LNCaP clone FGC (cell line): ENCODE data around the gene LAMTOR2.
A peak's percentile ranks its signal among the peaks of the same experiment; 100 is the strongest.

Source experiments
- DNase-seq: peaks from one replicate; pipeline ENCODE4 v3.0.0-alpha.2; 2011; ENCODE audit warnings: low read depth
- H3K4me3 ChIP-seq: 2 replicates; pipeline ENCODE4 v1.5.1; 2011; ENCODE audit warnings: mild to moderate bottlenecking, low read depth, low read length, control low read depth
- TF ChIP-seq, protein P1 (sequence below): IDR thresholded peaks from 2 replicates; pipeline ENCODE4 v1.5.1; 2012; ENCODE audit warnings: mild to moderate bottlenecking; ENCODE audit not compliant: control insufficient read depth, insufficient read depth; ENCODE audit errors: extremely low read depth

LAMTOR2 gene

GRCh38 chr1:156103521-156103947 lies 49.0 kb downstream of the LAMTOR2 start:
- no peak for DNase-seq
- no peak overlapping the region for H3K4me3 ChIP-seq

DNA sequence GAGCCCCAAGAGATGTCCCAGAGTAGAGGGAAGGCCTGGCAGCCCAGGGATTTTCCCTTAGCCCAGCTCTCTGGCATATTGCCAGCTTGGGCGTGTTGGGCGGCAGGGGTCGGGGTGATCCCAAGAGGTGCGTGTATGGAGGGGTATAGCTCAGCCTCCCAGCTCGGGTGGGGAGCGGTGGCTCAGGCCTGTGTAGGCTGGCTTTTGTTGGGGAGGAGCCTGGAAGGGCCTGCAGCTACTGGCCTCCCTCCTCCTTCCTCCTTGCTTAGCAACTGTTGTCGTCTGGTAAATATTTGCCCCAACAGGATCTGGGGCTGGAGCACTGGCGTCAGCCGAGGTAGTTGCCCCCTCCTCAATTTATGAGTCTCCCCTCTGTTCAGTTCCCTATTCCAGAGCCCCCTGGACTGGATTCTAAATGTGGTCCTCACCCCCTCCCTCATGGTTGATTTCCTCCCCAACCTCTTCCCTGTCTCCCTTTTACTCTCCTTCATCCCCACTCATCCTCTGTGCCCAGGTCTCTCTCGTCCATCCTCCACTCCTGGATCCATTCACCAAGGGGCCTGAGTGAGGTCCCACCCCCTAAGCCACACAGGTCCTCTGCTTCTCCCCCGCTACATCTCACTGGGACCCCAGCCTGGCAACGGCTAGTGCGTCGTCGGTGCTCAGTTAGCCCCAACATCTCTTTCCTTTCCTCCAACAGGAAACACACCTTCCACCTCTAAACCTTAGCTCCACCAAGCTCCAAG lies 49.7 kb downstream of the LAMTOR2 start:
- TF ChIP-seq, protein P1, sequence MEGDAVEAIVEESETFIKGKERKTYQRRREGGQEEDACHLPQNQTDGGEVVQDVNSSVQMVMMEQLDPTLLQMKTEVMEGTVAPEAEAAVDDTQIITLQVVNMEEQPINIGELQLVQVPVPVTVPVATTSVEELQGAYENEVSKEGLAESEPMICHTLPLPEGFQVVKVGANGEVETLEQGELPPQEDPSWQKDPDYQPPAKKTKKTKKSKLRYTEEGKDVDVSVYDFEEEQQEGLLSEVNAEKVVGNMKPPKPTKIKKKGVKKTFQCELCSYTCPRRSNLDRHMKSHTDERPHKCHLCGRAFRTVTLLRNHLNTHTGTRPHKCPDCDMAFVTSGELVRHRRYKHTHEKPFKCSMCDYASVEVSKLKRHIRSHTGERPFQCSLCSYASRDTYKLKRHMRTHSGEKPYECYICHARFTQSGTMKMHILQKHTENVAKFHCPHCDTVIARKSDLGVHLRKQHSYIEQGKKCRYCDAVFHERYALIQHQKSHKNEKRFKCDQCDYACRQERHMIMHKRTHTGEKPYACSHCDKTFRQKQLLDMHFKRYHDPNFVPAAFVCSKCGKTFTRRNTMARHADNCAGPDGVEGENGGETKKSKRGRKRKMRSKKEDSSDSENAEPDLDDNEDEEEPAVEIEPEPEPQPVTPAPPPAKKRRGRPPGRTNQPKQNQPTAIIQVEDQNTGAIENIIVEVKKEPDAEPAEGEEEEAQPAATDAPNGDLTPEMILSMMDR = no peak
- peak; percentile 43 for DNase-seq
- H3K4me3 ChIP-seq = no peak overlapping the region

More at GRCh38 chr1:156103521-156103947, 49.0 kb downstream of the LAMTOR2 start:
- TF ChIP-seq, protein P1 = no peak

DNA sequence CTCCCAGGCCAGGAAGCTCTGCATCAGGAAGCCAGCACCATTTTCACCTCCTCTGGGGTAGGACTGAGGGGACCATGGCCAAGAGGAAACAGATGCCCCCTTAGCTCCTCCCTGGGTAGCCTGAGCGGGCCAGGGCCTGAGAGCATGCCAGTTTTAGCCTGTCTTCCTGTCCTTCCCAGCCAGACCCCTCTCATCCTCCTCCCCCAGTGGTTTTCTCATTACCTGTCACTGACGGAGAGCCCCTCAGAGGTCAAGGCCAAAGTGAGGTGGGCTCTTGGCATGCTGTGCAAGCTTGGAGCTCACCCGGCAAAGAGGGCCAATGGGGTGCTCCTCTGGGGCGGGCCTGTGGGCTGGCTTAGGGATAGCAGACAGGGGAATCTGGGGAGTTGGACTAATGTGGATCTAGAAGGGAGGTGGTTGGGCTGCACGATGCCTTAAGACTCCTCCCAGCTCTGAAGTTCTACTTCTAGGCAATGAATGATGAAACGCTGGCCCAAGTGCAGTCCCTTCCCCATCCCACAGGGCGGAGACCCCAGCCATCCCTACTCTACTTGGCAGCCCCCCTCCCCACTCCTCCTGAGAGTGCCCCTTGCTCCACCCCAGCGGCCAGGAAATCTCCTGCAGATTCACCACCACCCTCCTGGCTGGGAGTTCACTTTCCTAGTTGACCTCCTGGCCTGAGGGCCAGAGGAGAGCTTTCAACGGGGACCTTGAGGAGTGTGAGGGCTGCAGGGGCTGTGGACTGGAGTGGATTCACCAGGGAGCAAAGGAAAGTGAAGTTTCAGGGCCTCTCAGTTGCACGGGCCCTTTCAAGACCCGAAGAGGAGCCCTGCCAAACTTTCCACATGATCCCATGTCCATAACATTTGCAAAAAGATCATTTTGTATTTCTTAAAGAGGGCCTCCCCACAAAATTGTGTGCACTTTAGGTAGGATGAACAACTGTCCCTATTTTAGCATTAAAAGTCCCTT lies 50.6 kb downstream of the LAMTOR2 start:
- DNase-seq = no peak
- no peak overlapping the region for H3K4me3 ChIP-seq
- TF ChIP-seq, protein P1 = no peak

- TF ChIP-seq, protein P1 = no peak
- no peak for DNase-seq
- H3K4me3 ChIP-seq = no peak overlapping the region
These were observed 52.3 kb downstream of the LAMTOR2 start for GRCh38 chr1:156106624-156107488.

GRCh38 chr1:156108057-156108456 lies 53.5 kb downstream of the LAMTOR2 start:
- DNase-seq = no peak
- TF ChIP-seq, protein P1 = no peak
- H3K4me3 ChIP-seq = no peak overlapping the region
